Large intestine (tissue), 3 donors: ENCODE data around the gene PTPN2. TPM values are rescaled to one million over a fixed set of nuclear protein-coding genes. Genes with fewer than 3 reads are reported as not detected.
"Not testable (repeated sequence)": the region's sequence is repeated elsewhere in the genome, so short reads cannot be mapped to it uniquely, and the experiment has no call there.

ENCODE experiments used
- DNase-seq, 2 donors: peaks; one replicate each; pipeline versions ENCODE4 v3.0.0 to v3.0.0-alpha.2; 2013
- H3K27ac ChIP-seq: one replicate; pipeline ENCODE4 v1.5.1; 2013; ENCODE audit warnings: low read length
- H3K27me3 ChIP-seq: 2 replicates; pipeline ENCODE4 v1.6.1; 2013; ENCODE audit warnings: low read length; ENCODE audit not compliant: control insufficient read depth, insufficient read depth
- H3K36me3 ChIP-seq: 2 replicates; pipeline ENCODE4 v1.6.1; 2013; ENCODE audit warnings: low read length; ENCODE audit not compliant: control insufficient read depth, insufficient read depth
- H3K4me1 ChIP-seq: one replicate; pipeline ENCODE4 v1.6.1; 2013; ENCODE audit warnings: low read length; ENCODE audit not compliant: control insufficient read depth, insufficient read depth
- H3K4me3 ChIP-seq: one replicate; pipeline ENCODE4 v1.5.1; 2013; ENCODE audit warnings: low read length
- H3K9me3 ChIP-seq: one replicate; pipeline ENCODE4 v1.6.1; 2013; ENCODE audit warnings: mild to moderate bottlenecking, low read depth, low read length, moderate library complexity; ENCODE audit not compliant: control insufficient read depth
- WGBS: methylation state at CpG from one replicate; pipeline ENCODE4 v1.1.5; 2013; ENCODE audit warnings: low lambda C conversion rate; ENCODE audit not compliant: insufficient coverage; 5-methylcytosine and 5-hydroxymethylcytosine counted together
- polyA plus RNA-seq: library from polyadenylated mRNA; unstranded; fragments of 120-200 nt; gene quantifications from one replicate; pipeline ENCODE4 v1.2.1, GENCODE V29; 2013

PTPN2 gene
- polyA plus RNA-seq, 1 donor: 55.3 TPM

- 95% methylated on average over 4 of the region's 9 CpGs for WGBS
Measured at GRCh38 chr18:12767580-12768155, 116.4 kb downstream of the PTPN2 start.

GRCh38 chr18:12766986-12767433, 117.0 kb downstream of the PTPN2 start:
- no peak overlapping the region for H3K27ac ChIP-seq
- no peaks in the 10 kb centered on the region for H3K9me3 ChIP-seq
- no CpG with 5 or more reads among the region's 13 CpGs for WGBS
- H3K4me3 ChIP-seq: no peak overlapping the region
- H3K36me3 ChIP-seq: no peaks in the 10 kb centered on the region
- no peaks in the 10 kb centered on the region for H3K27me3 ChIP-seq
- DNase-seq: no peak
- no peaks in the 10 kb centered on the region for H3K4me1 ChIP-seq

More at GRCh38 chr18:12767580-12768155, 116.4 kb downstream of the PTPN2 start:
- Histone ChIP-seq H3K9me3 (no peaks in the 10 kb centered on the region), H3K27me3 (no peaks in the 10 kb centered on the region), H3K27ac (no peak overlapping the region), H3K4me1 (no peaks in the 10 kb centered on the region), H3K4me3 (no peak overlapping the region), H3K36me3 (no peaks in the 10 kb centered on the region)
- no peak for DNase-seq

DNA sequence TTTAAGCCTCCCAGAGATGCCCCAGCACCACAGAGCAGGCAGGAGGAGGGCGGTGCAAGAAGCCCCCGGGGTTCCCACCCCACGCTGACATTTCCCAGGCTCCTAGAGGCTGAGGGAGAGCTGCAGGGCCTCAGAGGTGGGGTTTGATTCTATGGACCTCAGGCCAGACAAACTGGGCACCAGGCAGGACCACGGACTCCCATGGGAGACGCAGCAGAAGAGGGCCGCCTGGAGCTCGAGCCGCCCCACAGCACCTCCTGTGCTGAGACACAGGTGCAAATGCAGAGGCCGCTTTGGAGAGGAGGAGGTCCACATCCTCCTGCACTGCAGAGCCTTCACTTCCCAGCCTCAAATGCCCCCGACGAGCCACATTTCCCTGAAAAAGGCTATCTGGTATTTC, 118.5 kb downstream of the PTPN2 start:
- no peak for DNase-seq
- Histone ChIP-seq H3K4me3 (no peak overlapping the region), H3K36me3 (no peaks in the 10 kb centered on the region), H3K27ac (no peak overlapping the region), H3K4me1 (no peaks in the 10 kb centered on the region), H3K27me3 (no peaks in the 10 kb centered on the region), H3K9me3 (no peaks in the 10 kb centered on the region)
- no CpG with 5 or more reads among the region's 11 CpGs for WGBS

DNA sequence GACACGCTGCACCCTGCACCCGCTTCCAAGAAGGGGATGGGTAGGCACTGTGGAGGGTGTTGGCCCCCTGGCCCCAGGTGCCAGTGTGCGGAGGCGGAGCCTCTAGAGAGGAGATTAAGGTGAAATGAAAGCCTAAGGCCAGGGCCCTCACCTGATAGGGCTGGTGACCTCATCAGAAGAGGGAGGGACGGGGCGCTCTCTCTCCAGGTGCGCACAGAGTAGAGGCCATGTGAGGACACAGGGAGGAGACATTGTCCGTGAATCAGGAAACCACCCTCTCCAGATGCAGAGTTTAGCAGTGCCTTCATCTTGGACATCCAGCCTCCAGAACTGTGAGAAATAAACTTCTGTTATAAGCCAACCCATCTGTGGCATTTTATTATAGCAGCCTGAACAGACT, 118.9 kb downstream of the PTPN2 start:
- no CpG with 5 or more reads among the region's 8 CpGs for WGBS

GRCh38 chr18:12758566-12758965, 125.5 kb downstream of the PTPN2 start:
- H3K27me3 ChIP-seq, DNase-seq, H3K36me3 ChIP-seq, H3K9me3 ChIP-seq, H3K27ac ChIP-seq, H3K4me3 ChIP-seq, H3K4me1 ChIP-seq: not testable (repeated sequence)
- no CpG with 5 or more reads among the region's 3 CpGs for WGBS

More for the DNA sequence above, 118.9 kb downstream of the PTPN2 start:
- Histone ChIP-seq H3K27me3 (no peaks in the 10 kb centered on the region), H3K4me3 (no peak overlapping the region), H3K9me3 (no peaks in the 10 kb centered on the region), H3K4me1 (no peaks in the 10 kb centered on the region), H3K27ac (no peak overlapping the region), H3K36me3 (no peaks in the 10 kb centered on the region)
- DNase-seq: peak; percentile 13 to 45

DNA sequence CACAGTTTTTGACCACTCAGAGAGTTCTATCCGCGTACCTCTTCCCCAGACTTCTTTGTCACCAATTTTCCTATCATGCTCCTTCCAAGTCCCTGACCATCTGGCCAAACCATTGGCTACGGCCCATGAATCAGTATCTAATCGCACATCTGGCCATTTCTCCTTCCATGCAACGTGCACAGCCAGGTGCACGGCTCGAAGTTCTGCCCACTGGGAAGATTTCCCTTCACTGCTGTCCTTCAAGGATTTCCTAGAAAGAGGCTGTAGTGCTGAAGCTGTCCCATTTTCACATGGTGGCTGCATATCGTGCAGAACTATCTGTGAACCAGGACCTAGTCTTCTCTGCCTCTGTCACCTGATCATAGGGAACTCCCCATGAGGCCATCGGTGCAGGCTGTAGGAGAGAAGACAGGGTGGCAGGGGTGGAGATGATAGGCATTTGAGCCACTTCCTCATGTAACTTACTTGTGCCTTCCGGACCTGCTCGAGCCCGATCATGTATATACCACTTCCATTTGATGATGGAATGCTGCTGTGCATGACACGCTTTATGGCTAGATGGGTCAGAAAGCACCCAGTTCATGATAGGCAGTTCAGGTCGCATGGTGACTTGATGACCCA, 127.3 kb downstream of the PTPN2 start:
- no CpG with 5 or more reads among the region's 14 CpGs for WGBS
- H3K36me3 ChIP-seq, H3K4me3 ChIP-seq: not testable (repeated sequence)

GRCh38 chr18:12755606-12756005, 128.4 kb downstream of the PTPN2 start:
- H3K36me3 ChIP-seq, H3K27ac ChIP-seq, H3K4me1 ChIP-seq, H3K27me3 ChIP-seq, DNase-seq, H3K4me3 ChIP-seq, H3K9me3 ChIP-seq: not testable (repeated sequence)
- WGBS: no CpG with 5 or more reads among the region's 6 CpGs

More for the DNA sequence above, 127.3 kb downstream of the PTPN2 start:
- not testable (repeated sequence) for H3K4me1 ChIP-seq, H3K27ac ChIP-seq, H3K27me3 ChIP-seq, H3K9me3 ChIP-seq, DNase-seq

- no peak for DNase-seq
- Histone ChIP-seq H3K27ac (no peak overlapping the region), H3K4me3 (no peak overlapping the region), H3K36me3 (no peaks in the 10 kb centered on the region), H3K4me1 (no peaks in the 10 kb centered on the region), H3K27me3 (no peaks in the 10 kb centered on the region), H3K9me3 (no peaks in the 10 kb centered on the region)
- no CpG with 5 or more reads among the region's 6 CpGs for WGBS
Measured at GRCh38 chr18:12754511-12754910, 129.5 kb downstream of the PTPN2 start.

- Histone ChIP-seq H3K4me3 (no peak overlapping the region), H3K27ac (no peak overlapping the region), H3K9me3 (no peaks in the 10 kb centered on the region), H3K4me1 (no peaks in the 10 kb centered on the region), H3K36me3 (no peaks in the 10 kb centered on the region), H3K27me3 (no peaks in the 10 kb centered on the region)
- DNase-seq: no peak
- WGBS: no CpG with 5 or more reads among the region's 4 CpGs
Measured at GRCh38 chr18:12751891-12752290, 132.1 kb downstream of the PTPN2 start.

- Histone ChIP-seq H3K4me3 (no peak overlapping the region), H3K27me3 (no peaks in the 10 kb centered on the region), H3K4me1 (no peaks in the 10 kb centered on the region), H3K27ac (no peak overlapping the region), H3K9me3 (no peaks in the 10 kb centered on the region), H3K36me3 (no peaks in the 10 kb centered on the region)
- no peak for DNase-seq
- WGBS: no CpG with 5 or more reads among the region's 5 CpGs
Measured at GRCh38 chr18:12751503-12751884, 132.5 kb downstream of the PTPN2 start.
